ENCODE measurements around the gene GRAMD1C.

Gene GRAMD1C

GRCh38 chr3:113867506-113867905 is 28.9 kb downstream of the GRAMD1C start:
- no peak overlapping the region for H3K27ac ChIP-seq
- no peaks in the 10 kb centered on the region for H3K36me3 ChIP-seq
- TF ChIP-seq CTCF (IDR thresholded peaks at IDR 0.05; ENCODE audit: low read depth, low read length): no peak
- no peak overlapping the region for H3K4me3 ChIP-seq (ENCODE audit: low read depth, low read length)
- DNase-seq: no peak
- no peaks in the 10 kb centered on the region for H3K27me3 ChIP-seq (ENCODE audit: insufficient read depth, low read depth, severe bottlenecking)
- H3K9me3 ChIP-seq (ENCODE audit: severe bottlenecking): no peaks in the 10 kb centered on the region

DNA sequence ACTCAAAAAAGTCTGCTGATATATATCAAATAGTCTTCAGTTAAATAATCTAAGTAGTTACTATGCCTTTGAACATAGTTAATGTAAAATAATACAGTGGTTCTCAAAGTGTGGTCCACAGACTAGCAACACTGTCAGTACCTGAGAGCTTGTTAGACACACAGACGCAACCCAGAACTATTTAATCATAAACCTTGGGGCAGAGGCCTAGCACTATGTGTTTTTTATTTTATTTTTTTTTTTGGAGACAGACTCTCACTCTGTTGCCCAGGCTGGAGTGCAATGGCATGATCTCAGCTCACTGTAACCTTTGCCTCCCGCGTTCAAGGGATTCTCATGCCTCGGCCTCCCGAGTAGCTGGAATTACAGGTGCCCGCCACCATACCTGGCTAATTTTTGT is 34.7 kb downstream of the GRAMD1C start:
- no peak overlapping the region for H3K4me3 ChIP-seq (ENCODE audit: low read depth, low read length)
- DNase-seq: no peak
- H3K9me3 ChIP-seq (ENCODE audit: severe bottlenecking): no peaks in the 10 kb centered on the region
- no peaks in the 10 kb centered on the region for H3K27me3 ChIP-seq (ENCODE audit: insufficient read depth, low read depth, severe bottlenecking)
- no peaks in the 10 kb centered on the region for H3K36me3 ChIP-seq
- H3K27ac ChIP-seq: no peak overlapping the region
- TF ChIP-seq CTCF (IDR thresholded peaks at IDR 0.05; ENCODE audit: low read depth, low read length): no peak

DNA sequence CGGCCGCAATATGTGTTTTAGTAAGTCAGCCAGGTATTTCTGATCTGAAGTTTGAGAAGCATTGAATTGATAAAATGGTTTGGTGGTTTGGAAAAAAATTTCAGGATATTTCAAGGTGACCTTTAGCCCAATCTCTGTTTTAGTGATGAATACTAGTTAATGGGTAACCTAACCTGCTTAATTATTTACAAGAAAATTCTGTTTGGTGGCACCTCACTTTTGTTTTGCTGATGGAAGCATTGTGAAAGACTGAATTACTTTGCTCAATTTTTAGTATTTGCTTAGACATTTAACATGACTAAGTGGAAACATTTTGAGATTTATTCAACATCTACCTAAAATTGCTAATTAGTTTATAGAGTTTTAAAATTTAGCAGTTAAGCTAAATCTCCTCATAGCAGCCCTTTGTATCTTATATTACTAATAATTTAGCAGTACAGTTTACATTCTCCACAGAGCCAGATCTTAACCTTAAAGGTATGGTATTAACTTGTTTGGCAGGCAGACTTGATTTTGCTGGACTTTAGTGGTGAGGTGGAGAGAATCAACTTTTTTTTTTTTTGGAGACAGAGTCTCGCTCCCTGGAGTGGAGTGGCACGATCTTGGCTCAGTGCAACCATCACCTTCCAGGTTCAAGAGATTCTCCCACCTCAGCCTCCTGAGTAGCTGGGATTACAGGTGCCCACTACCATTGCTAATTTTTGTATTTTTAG is 35.4 kb downstream of the GRAMD1C start:
- no peak for DNase-seq
- H3K27ac ChIP-seq: no peak overlapping the region
- TF ChIP-seq CTCF (IDR thresholded peaks at IDR 0.05; ENCODE audit: low read depth, low read length): no peak
- H3K36me3 ChIP-seq: no peaks in the 10 kb centered on the region
- H3K9me3 ChIP-seq (ENCODE audit: severe bottlenecking): no peaks in the 10 kb centered on the region
- no peak overlapping the region for H3K4me3 ChIP-seq (ENCODE audit: low read depth, low read length)
- no peaks in the 10 kb centered on the region for H3K27me3 ChIP-seq (ENCODE audit: insufficient read depth, low read depth, severe bottlenecking)

DNA sequence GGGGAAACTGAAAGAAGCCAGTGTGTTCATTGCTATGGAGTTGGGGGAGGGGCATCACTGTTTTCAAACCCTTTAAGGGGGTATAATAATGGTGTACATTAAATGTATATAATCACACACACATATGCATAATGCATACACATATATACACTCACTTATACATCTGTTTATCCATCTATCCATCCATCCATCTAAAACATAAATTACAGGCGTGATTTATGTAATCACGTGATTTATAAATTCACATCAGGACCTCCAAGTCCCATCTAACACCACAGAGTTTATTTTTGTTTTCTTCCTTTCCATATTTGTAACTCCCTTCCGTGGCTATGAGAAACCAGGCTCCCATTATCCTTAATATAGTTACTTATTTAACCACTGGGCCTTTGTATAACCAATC is 39.8 kb downstream of the GRAMD1C start:
- Histone ChIP-seq H3K9me3 (ENCODE audit: severe bottlenecking) (no peaks in the 10 kb centered on the region), H3K36me3 (no peaks in the 10 kb centered on the region), H3K27ac (no peak overlapping the region), H3K27me3 (ENCODE audit: insufficient read depth, low read depth, severe bottlenecking) (no peaks in the 10 kb centered on the region), H3K4me3 (ENCODE audit: low read depth, low read length) (no peak overlapping the region)
- no peak for TF ChIP-seq CTCF (IDR thresholded peaks at IDR 0.05; ENCODE audit: low read depth, low read length)
- no peak for DNase-seq

DNA sequence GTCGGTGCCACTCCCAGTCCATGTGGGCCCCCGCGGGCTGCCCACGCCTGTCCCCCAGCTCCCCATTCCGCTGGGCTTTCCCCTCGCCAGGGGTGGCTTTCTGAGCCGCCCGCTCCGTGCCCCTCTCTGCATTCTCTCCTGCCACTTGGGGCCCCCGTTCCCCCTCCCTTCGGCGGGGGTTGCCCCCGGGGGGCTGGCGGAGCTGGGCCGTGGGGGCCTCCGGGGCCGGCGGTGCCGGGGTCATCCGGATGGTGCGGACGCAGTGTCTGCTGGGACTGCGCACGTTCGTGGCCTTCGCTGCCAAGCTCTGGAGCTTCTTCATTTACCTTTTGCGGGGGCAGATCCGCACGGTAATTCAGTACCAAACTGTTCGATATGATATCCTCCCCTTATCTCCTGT is 46.5 kb downstream of the GRAMD1C start:
- no peaks in the 10 kb centered on the region for H3K27me3 ChIP-seq (ENCODE audit: insufficient read depth, low read depth, severe bottlenecking)
- no peak for DNase-seq
- H3K4me3 ChIP-seq (ENCODE audit: low read depth, low read length): no peak overlapping the region
- no peak for TF ChIP-seq CTCF (IDR thresholded peaks at IDR 0.05; ENCODE audit: low read depth, low read length)
- no peaks in the 10 kb centered on the region for H3K36me3 ChIP-seq
- no peak overlapping the region for H3K27ac ChIP-seq
- H3K9me3 ChIP-seq (ENCODE audit: severe bottlenecking): no peaks in the 10 kb centered on the region

Data from WERI-Rb-1 (cell line).